ENCODE data around the gene EYA2.

GRCh38 chr20:47217482-47218446 is 323.1 kb downstream of the EYA2 start:
- TF ChIP-seq CTCF (optimal IDR thresholded peaks at IDR 0.05 in 1 of 3, IDR thresholded peaks at IDR 0.05 in 1 of 3, conservative IDR thresholded peaks at IDR 0.05 in 1 of 3; ENCODE audit: extremely low read depth in 1 of 3, insufficient read depth in 2 of 3, low read length in 3 of 3), result no peak
- TF ChIP-seq EZH2 (IDR thresholded peaks at IDR 0.05; ENCODE audit: low read length), result no peak
